Small intestine (tissue), 16 donors: ENCODE measurements around the gene CMC1. TPM values are rescaled to one million over a fixed set of nuclear protein-coding genes. Genes with fewer than 3 reads are reported as not detected.
"Not testable (repeated sequence)": the region's sequence is repeated elsewhere in the genome, so short reads cannot be mapped to it uniquely, and the experiment has no call there.

ENCODE experiments used
- DNase-seq, 2 donors: peaks; one replicate each; pipeline versions ENCODE4 v3.0.0 to v3.0.0-alpha.2; 2013
- FAIRE-seq: peaks from 2 replicates; lab custom pipeline; 2012; peaks lifted over from hg19 to GRCh38; lab: Jason Lieb, UNC
- H3K27ac ChIP-seq, 3 donors: one replicate each; pipeline ENCODE4 v1.5.1; 2013; ENCODE audit warnings: low read length in 2 of 3, mild to moderate bottlenecking in 2 of 3, control low read depth in 1 of 3, inconsistent platforms in 1 of 3, low read depth in 1 of 3, moderate library complexity in 1 of 3
- H3K27me3 ChIP-seq, 3 donors: one replicate each; pipeline ENCODE4 v1.6.1; 2013; ENCODE audit warnings: low read length in 3 of 3, inconsistent platforms in 1 of 3; ENCODE audit not compliant: control insufficient read depth in 3 of 3, insufficient read depth in 3 of 3
- H3K36me3 ChIP-seq, 3 donors: one replicate each; pipeline ENCODE4 v1.6.1; 2013; ENCODE audit warnings: low read length in 3 of 3, inconsistent platforms in 1 of 3, low read depth in 1 of 3, mild to moderate bottlenecking in 1 of 3, moderate library complexity in 1 of 3; ENCODE audit not compliant: control insufficient read depth in 3 of 3, insufficient read depth in 2 of 3
- H3K4me1 ChIP-seq, 3 donors: one replicate each; pipeline ENCODE4 v1.6.1; 2013; ENCODE audit warnings: low read length in 2 of 3, inconsistent platforms in 1 of 3, low read depth in 1 of 3, mild to moderate bottlenecking in 1 of 3, moderate library complexity in 1 of 3; ENCODE audit not compliant: control insufficient read depth in 3 of 3, insufficient read depth in 2 of 3
- H3K4me3 ChIP-seq, 3 donors: one replicate each; pipeline ENCODE4 v1.5.1; 2013; ENCODE audit warnings: low read length in 3 of 3, control low read depth in 1 of 3, inconsistent platforms in 1 of 3, low read depth in 1 of 3, mild to moderate bottlenecking in 1 of 3, moderate library complexity in 1 of 3
- H3K9me3 ChIP-seq, 2 donors: one replicate each; pipeline ENCODE4 v1.6.1; 2013; ENCODE audit warnings: low read depth in 1 of 2, low read length in 1 of 2; ENCODE audit not compliant: control insufficient read depth in 2 of 2, insufficient read depth in 1 of 2
- WGBS, 3 donors: extraction: QIAGEN DNeasy Blood & Tissue Kit; methylation state at CpG; one replicate each; pipeline ENCODE4 v1.1.7; 2013; 5-methylcytosine and 5-hydroxymethylcytosine counted together
- long read RNA-seq, 10 donors: transcript quantifications; one replicate each; lab custom pipeline, GENCODE V29; 2026
- polyA plus RNA-seq, 4 donors: library from polyadenylated mRNA; stranded (reverse) in 3 of 4; unstranded in 1 of 4; fragments of 200-250 nt in 3 of 4; fragments of 120-200 nt in 1 of 4; gene quantifications; one replicate each; pipeline versions ENCODE4 v1.2.1 to v1.2.3, GENCODE V29; 2013
- donor health status: healthy with polysubstance abuse.
- donor health status: control.
- donor health status: control.
- donor health status: Bipolar disorder and iron deficiency.
- donor health status: healthy.

Gene CMC1, protein sequence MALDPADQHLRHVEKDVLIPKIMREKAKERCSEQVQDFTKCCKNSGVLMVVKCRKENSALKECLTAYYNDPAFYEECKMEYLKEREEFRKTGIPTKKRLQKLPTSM
- polyA plus RNA-seq: 10 to 100 TPM; 33.1 to 57.3 (median 47.3) TPM
- long read RNA-seq, donor 1: 0 reads
- long read RNA-seq, donor 2, full-length matches to known transcripts: 14 of 14 reads
- long read RNA-seq, donor 2, partial matches to known transcripts: 0 of 14 reads
- long read RNA-seq, donor 2, other reads (novel, unspliced or antisense): 0 of 14 reads
- long read RNA-seq, donor 3, full-length matches to known transcripts: 12 of 12 reads
- long read RNA-seq, donor 3, partial matches to known transcripts: 0 of 12 reads
- long read RNA-seq, donor 3, other reads (novel, unspliced or antisense): 0 of 12 reads
- long read RNA-seq, donor 4, partial matches to known transcripts: 0 of 1 reads
- long read RNA-seq, donor 4, other reads (novel, unspliced or antisense): 0 of 1 reads
- long read RNA-seq, donor 5, full-length matches to known transcripts: 5 of 5 reads
- long read RNA-seq, donor 5, partial matches to known transcripts: 0 of 5 reads
- long read RNA-seq, donor 5, other reads (novel, unspliced or antisense): 0 of 5 reads
- long read RNA-seq, donor 6, full-length matches to known transcripts: 27 of 27 reads
- long read RNA-seq, donor 6, partial matches to known transcripts: 0 of 27 reads
- long read RNA-seq, donor 6, other reads (novel, unspliced or antisense): 0 of 27 reads
- long read RNA-seq, donor 7: 0 reads
- long read RNA-seq, donor 8, full-length matches to known transcripts: 1 of 1 reads
- long read RNA-seq, donor 8, partial matches to known transcripts: 0 of 1 reads
- long read RNA-seq, donor 8, other reads (novel, unspliced or antisense): 0 of 1 reads
- long read RNA-seq, donor 9, full-length matches to known transcripts: 8 of 8 reads
- long read RNA-seq, donor 9, partial matches to known transcripts: 0 of 8 reads
- long read RNA-seq, donor 9, other reads (novel, unspliced or antisense): 0 of 8 reads
- long read RNA-seq, donor 10, full-length matches to known transcripts: 25 of 25 reads
- long read RNA-seq, donor 10, partial matches to known transcripts: 0 of 25 reads
- long read RNA-seq, donor 10, other reads (novel, unspliced or antisense): 0 of 25 reads

DNA sequence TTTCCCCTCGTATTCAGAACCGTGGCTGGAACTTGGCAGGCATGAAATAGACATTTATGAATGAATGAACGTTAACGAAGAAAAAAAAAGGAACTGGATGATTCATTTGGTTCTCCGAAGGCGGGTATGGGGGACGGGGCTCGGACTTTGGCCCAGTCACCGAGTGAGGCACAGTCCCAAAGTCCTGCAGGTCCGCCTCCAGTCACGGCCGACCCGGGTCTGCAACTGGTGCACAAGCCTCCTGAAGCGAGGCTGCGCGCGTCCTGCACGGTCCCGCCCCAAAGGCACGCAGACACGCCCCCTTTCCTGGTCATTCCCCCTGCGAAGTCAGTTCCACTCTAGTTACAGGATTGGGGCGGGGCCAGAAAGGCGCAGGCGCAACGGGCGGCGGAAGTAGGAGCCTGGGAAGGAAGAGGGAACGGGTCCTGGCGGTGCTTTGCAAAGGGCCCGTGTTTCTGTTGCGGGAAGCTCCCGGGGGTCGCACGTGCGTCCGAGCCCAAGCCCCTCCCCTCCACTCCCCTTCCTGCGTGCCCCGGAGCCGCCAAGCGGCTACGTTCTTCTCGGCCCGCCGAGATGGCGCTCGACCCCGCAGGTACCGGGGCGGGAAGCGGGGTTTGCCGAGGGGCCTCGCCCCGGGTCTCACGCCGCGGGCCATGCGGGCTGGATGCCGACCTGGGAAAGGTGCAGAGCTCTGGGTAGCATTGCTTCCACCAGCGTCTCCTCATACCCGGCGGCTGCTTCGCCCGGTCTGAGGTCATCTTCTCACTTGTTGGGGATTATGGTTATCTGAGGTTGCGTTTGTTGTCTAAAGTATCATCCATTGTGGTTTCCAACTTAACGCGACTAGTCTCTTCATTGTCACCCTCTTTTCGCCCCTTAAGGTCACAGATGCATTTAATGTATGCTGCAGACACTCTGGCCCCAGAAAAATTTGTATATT lies at the start of gene CMC1:
TSS of gene CMC1 (plus strand) at position 399 of the 940 bp plus-strand sequence. CDS start at position 574, 175 bp downstream.
- FAIRE-seq (no peak), DNase-seq (peak; percentile 98)
- Histone ChIP-seq H3K4me1 (peaks cover 0 to 16% (median 4%) of the 10 kb centered on the region in 3 donors), H3K9me3 (no peaks in the 10 kb centered on the region), H3K36me3 (no peaks in the 10 kb centered on the region), H3K27me3 (no peaks in the 10 kb centered on the region), H3K4me3 (peak within 1 kb of the TSS; percentile 73 to 93 (median 83)), H3K27ac (peak within 1 kb of the TSS; percentile 83 to 90 (median 88))
- WGBS, 3 donors: 0 to 1% (median 0%) methylated on average over 65 to 68 of the region's 68 CpGs

DNA sequence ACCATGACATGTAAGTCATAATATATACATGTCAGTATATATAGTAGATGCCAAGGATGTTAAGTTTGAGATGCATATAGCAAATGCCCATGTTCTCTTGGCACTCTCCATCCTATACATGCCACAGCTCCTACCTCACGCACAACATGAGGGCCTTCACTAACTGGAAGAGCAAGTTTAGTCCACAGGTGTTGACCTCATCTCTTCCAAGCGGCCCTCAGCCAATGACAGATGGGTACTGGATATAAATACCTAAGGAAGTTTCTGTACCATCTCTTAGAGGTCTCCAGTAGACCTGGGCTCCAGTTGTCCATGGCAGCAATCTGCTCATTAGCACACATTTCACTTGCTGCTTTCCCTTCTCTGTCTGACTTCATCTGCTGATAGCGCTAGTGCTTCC lies 43.3 kb upstream of the CMC1 start:
- no peak overlapping the region for H3K27ac ChIP-seq
- H3K27me3 ChIP-seq: no peaks in the 10 kb centered on the region
- DNase-seq (no peak), FAIRE-seq (no peak)
- H3K9me3 ChIP-seq: no peaks in the 10 kb centered on the region
- H3K36me3 ChIP-seq: no peaks in the 10 kb centered on the region
- H3K4me1 ChIP-seq: no peaks in the 10 kb centered on the region
- 86 to 92% (median 87%) methylated on average over 3 of the region's 3 CpGs for WGBS, 3 donors
- H3K4me3 ChIP-seq: no peak overlapping the region

DNA sequence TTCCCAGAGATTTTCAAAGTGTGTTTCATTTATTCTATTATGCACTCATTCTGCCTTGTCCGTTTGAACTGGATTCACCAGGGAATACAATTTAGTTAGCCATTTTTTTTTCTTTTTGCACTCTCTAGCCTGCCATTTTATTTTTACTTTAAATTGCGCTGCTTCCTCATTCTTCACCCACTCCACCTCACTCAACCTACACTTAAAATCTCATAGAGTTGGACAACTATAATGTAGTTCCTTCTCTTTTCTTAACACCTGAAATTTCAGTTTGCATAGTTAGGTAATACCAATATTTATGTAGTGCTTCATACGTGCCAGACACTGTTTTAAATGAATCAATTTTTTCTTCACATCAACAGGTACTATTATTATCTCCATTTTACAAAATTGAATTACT lies 42.4 kb upstream of the CMC1 start:
- FAIRE-seq (no peak), DNase-seq (no peak)
- no peak overlapping the region for H3K4me3 ChIP-seq
- no peaks in the 10 kb centered on the region for H3K4me1 ChIP-seq
- peaks cover 0 to 4% (median 0%) of the 10 kb centered on the region in 3 donors for H3K27me3 ChIP-seq
- WGBS, 3 donors: 86 to 89% (median 88%) methylated on average over 3 of the region's 3 CpGs
- no peak overlapping the region for H3K27ac ChIP-seq
- no peaks in the 10 kb centered on the region for H3K9me3 ChIP-seq
- H3K36me3 ChIP-seq: no peaks in the 10 kb centered on the region

DNA sequence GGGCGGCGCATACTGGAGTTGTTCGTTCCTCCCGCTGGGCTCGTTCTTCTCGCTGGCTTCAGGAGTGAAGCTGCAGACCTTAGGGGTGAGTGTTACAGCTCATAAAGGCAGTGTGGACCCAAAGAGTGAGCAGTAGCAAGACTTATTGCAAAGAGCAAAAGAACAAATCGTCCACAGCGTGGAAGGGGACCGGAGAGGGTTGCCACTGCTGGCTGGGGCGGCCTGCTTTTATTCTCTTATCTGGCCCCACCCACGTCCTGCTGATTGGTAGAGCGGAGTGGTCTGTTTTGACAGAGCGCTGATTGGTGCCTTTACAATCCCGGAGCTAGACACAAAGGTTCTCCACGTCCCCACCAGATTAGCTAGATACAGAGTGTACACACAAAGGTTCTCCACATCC lies 41.8 kb upstream of the CMC1 start:
- not testable (repeated sequence) for H3K27ac ChIP-seq, FAIRE-seq

DNA sequence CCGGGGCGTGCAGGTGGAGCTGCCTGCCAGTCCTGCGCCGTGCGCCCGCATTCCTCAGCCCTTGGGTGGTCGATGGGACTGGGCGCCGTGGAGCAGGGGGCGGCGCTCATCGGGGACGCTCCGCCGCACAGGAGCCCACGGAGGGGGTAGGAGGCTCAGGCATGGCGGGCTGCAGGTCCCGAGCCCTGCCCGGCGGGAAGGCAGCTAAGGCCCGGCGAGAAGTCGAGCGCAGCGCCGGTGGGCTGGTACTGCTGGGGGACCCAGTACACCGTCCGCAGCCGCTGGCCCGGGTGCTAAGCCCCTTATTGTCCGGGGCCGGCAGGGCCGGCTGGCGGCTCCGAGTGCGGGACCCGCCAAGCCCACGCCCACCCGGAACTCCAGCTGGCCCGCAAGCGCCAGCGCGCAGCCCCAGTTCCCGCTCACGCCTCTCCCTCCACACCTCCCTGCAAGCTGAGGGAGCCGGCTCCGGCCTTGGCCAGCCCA lies 41.0 kb upstream of the CMC1 start:
- H3K36me3 ChIP-seq, H3K4me1 ChIP-seq, H3K9me3 ChIP-seq, FAIRE-seq, H3K27ac ChIP-seq, H3K27me3 ChIP-seq, DNase-seq, H3K4me3 ChIP-seq: not testable (repeated sequence)
- WGBS, 3 donors: 71 to 77% (median 73%) methylated on average over 40 to 47 of the region's 47 CpGs

More for the DNA sequence above, 41.8 kb upstream of the CMC1 start:
- not testable (repeated sequence) for H3K9me3 ChIP-seq, H3K4me3 ChIP-seq, H3K27me3 ChIP-seq, H3K36me3 ChIP-seq, DNase-seq, H3K4me1 ChIP-seq
- 90 to 95% (median 93%) methylated on average over 15 of the region's 15 CpGs for WGBS, 3 donors

DNA sequence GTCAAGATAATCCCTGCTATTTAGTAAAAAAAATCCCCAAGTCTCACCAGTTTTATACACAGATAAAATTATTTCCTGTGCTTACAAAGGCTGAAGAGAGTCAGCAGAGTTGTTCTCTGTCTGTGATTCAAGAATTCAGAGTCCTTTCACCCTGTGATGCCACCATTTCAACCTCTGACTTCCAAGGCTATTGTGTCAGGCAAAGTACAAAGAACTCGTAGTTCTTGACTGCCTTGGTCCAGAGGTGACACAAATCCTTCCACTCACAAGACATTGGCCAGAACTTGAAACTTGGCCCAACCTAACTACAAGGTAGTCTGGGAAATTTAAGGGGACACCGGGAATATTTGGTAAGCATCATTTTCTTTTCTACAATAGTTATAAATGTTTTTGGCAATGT lies 34.9 kb upstream of the CMC1 start:
- Histone ChIP-seq H3K36me3 (no peaks in the 10 kb centered on the region), H3K9me3 (no peaks in the 10 kb centered on the region), H3K4me1 (no peaks in the 10 kb centered on the region), H3K27ac (no peak overlapping the region), H3K27me3 (peaks cover 0 to 4% (median 0%) of the 10 kb centered on the region in 3 donors), H3K4me3 (no peak overlapping the region)
- FAIRE-seq (no peak), DNase-seq (peak in 1 of 2 donors; percentile 18)
- 46 to 55% (median 48%) methylated on average over 2 of the region's 2 CpGs for WGBS, 3 donors

DNA sequence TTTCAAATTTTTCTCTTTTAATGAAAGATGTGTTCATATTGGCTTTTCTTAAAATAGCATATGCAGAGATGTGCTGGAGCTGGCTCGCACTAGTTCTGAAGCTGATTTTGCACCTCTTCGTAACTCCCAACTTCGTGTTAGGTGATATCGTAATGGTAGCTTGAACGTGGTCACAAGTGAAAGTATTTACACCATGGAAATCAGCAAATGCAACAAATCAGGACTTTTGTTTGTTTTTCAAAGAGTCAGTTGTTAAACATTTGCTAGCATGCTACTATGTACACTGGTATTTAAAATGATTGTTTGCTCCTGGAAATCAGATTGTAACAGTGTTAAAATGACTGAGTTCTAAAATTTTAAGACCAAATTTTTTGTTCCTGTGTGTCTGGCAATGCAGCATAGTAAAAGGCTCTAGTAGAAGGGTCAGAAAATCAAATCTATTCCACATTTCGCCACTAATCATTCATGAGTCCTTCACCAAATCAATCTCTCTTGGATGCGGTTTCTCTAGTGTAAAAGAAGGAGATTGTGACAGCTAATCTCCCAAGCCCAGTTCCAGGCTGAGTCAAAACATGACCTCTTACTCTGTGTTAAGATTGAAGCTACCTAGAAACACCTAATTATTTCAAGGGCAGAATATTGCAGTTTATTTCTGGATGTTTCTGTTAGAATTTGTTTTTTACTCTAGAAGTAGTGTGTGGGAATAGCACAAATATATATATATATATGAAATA lies 34.3 kb upstream of the CMC1 start:
- H3K9me3 ChIP-seq: no peaks in the 10 kb centered on the region
- no peak overlapping the region for H3K27ac ChIP-seq
- peaks cover 0 to 4% (median 0%) of the 10 kb centered on the region in 3 donors for H3K27me3 ChIP-seq
- no peaks in the 10 kb centered on the region for H3K4me1 ChIP-seq
- H3K4me3 ChIP-seq: no peak overlapping the region
- DNase-seq: no peak
- FAIRE-seq: no peak
- H3K36me3 ChIP-seq: no peaks in the 10 kb centered on the region
- WGBS, 3 donors: 66 to 69% (median 66%) methylated on average over 7 of the region's 7 CpGs
